ENCODE data around the gene CAP2. TPM values are rescaled to one million over a fixed set of nuclear protein-coding genes. Genes with fewer than 3 reads are reported as not detected.
"Not testable (repeated sequence)": the region's sequence is repeated elsewhere in the genome, so short reads cannot be mapped to it uniquely, and the experiment has no call there.

Gene CAP2
- total RNA-seq, 1 experiment from 2014 or later = 7.2 TPM

DNA sequence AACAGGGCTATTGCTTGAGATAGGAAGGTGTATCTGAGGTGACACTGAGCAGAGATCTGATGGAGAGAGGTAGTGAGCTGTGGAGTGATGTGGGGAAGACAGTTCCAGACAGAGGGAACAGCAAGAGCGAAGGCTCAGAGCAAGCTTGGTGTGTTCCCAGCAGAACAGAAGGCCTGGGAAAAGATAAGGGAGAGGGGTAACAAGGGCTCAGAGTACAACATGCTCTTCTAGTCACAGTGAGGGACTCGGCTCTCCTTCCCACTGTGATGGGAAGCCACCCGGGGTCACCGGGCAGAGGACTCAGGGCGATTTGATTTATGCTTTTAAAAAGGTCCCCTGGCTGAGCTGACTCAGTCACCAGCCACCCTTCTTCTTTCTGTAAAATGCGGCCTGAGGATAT lies 33.7 kb downstream of the CAP2 start:
- no peak for ATAC-seq
- peaks cover 3% of the 10 kb centered on the region for H3K4me1 Mint-ChIP-seq
- DNase-seq (ENCODE audit: low spot score) = no peak
- no peak overlapping the region for H3K4me3 Mint-ChIP-seq
- POLR2A ChIA-PET = no interaction called here
- H3K36me3 Mint-ChIP-seq = peaks cover 27% of the 10 kb centered on the region
- no peaks in the 10 kb centered on the region for H3K27me3 Mint-ChIP-seq (ENCODE audit: low read depth)
- TF ChIP-seq, protein P1, sequence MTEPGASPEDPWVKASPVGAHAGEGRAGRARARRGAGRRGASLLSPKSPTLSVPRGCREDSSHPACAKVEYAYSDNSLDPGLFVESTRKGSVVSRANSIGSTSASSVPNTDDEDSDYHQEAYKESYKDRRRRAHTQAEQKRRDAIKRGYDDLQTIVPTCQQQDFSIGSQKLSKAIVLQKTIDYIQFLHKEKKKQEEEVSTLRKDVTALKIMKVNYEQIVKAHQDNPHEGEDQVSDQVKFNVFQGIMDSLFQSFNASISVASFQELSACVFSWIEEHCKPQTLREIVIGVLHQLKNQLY (CRISPR knock-in tag; IDR thresholded peaks at IDR 0.05) = no peak
- no peak for TF ChIP-seq ZNF121 (CRISPR knock-in tag; IDR thresholded peaks at IDR 0.05)
- TF ChIP-seq, protein P2, sequence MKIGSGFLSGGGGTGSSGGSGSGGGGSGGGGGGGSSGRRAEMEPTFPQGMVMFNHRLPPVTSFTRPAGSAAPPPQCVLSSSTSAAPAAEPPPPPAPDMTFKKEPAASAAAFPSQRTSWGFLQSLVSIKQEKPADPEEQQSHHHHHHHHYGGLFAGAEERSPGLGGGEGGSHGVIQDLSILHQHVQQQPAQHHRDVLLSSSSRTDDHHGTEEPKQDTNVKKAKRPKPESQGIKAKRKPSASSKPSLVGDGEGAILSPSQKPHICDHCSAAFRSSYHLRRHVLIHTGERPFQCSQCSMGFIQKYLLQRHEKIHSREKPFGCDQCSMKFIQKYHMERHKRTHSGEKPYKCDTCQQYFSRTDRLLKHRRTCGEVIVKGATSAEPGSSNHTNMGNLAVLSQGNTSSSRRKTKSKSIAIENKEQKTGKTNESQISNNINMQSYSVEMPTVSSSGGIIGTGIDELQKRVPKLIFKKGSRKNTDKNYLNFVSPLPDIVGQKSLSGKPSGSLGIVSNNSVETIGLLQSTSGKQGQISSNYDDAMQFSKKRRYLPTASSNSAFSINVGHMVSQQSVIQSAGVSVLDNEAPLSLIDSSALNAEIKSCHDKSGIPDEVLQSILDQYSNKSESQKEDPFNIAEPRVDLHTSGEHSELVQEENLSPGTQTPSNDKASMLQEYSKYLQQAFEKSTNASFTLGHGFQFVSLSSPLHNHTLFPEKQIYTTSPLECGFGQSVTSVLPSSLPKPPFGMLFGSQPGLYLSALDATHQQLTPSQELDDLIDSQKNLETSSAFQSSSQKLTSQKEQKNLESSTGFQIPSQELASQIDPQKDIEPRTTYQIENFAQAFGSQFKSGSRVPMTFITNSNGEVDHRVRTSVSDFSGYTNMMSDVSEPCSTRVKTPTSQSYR (CRISPR knock-in tag; IDR thresholded peaks at IDR 0.05) = no peak
- no peak for TF ChIP-seq ZNF232 (CRISPR knock-in tag; IDR thresholded peaks at IDR 0.05)
- no peak for TF ChIP-seq JAZF1 (CRISPR knock-in tag; IDR thresholded peaks at IDR 0.05)
- H3K27ac Mint-ChIP-seq = no peak overlapping the region
- H3K9me3 Mint-ChIP-seq = no peaks in the 10 kb centered on the region
- CTCF ChIA-PET = no interaction called here

DNA sequence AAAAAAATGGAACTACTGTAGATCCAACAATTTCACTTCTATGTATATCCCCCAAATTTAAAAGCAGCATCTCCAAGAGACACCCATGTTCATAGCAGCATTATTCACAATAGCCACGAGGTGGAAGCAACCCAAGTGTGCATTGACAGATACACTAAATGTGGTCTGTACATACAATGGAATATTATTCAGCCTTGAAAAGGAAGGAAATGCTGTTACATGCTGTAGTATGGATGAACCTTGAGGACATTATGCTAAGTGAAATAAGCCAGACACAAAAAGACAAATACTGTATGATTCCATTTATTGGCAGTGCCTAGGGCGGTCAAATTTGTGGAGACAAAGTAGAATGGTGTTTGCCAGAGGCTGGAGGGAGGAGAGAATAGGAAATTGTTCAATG lies 34.2 kb downstream of the CAP2 start:
- Mint-ChIP-seq H3K4me1 (peaks cover 3% of the 10 kb centered on the region), H3K36me3 (peaks cover 27% of the 10 kb centered on the region), H3K4me3 (no peak overlapping the region), H3K9me3 (no peaks in the 10 kb centered on the region), H3K27me3 (ENCODE audit: low read depth) (no peaks in the 10 kb centered on the region), H3K27ac (no peak overlapping the region)
- ATAC-seq (no peak), DNase-seq (ENCODE audit: low spot score) (no peak)
- TF ChIP-seq, protein P3, sequence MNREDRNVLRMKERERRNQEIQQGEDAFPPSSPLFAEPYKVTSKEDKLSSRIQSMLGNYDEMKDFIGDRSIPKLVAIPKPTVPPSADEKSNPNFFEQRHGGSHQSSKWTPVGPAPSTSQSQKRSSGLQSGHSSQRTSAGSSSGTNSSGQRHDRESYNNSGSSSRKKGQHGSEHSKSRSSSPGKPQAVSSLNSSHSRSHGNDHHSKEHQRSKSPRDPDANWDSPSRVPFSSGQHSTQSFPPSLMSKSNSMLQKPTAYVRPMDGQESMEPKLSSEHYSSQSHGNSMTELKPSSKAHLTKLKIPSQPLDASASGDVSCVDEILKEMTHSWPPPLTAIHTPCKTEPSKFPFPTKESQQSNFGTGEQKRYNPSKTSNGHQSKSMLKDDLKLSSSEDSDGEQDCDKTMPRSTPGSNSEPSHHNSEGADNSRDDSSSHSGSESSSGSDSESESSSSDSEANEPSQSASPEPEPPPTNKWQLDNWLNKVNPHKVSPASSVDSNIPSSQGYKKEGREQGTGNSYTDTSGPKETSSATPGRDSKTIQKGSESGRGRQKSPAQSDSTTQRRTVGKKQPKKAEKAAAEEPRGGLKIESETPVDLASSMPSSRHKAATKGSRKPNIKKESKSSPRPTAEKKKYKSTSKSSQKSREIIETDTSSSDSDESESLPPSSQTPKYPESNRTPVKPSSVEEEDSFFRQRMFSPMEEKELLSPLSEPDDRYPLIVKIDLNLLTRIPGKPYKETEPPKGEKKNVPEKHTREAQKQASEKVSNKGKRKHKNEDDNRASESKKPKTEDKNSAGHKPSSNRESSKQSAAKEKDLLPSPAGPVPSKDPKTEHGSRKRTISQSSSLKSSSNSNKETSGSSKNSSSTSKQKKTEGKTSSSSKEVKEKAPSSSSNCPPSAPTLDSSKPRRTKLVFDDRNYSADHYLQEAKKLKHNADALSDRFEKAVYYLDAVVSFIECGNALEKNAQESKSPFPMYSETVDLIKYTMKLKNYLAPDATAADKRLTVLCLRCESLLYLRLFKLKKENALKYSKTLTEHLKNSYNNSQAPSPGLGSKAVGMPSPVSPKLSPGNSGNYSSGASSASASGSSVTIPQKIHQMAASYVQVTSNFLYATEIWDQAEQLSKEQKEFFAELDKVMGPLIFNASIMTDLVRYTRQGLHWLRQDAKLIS (CRISPR knock-in tag; IDR thresholded peaks at IDR 0.05; ENCODE audit: borderline replicate concordance) = no peak
- TF ChIP-seq NR2C2 (CRISPR knock-in tag; IDR thresholded peaks at IDR 0.05) = no peak
- TF ChIP-seq, protein P4, sequence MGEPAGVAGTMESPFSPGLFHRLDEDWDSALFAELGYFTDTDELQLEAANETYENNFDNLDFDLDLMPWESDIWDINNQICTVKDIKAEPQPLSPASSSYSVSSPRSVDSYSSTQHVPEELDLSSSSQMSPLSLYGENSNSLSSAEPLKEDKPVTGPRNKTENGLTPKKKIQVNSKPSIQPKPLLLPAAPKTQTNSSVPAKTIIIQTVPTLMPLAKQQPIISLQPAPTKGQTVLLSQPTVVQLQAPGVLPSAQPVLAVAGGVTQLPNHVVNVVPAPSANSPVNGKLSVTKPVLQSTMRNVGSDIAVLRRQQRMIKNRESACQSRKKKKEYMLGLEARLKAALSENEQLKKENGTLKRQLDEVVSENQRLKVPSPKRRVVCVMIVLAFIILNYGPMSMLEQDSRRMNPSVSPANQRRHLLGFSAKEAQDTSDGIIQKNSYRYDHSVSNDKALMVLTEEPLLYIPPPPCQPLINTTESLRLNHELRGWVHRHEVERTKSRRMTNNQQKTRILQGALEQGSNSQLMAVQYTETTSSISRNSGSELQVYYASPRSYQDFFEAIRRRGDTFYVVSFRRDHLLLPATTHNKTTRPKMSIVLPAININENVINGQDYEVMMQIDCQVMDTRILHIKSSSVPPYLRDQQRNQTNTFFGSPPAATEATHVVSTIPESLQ (CRISPR knock-in tag; IDR thresholded peaks at IDR 0.05) = no peak
- TF ChIP-seq, protein P5, sequence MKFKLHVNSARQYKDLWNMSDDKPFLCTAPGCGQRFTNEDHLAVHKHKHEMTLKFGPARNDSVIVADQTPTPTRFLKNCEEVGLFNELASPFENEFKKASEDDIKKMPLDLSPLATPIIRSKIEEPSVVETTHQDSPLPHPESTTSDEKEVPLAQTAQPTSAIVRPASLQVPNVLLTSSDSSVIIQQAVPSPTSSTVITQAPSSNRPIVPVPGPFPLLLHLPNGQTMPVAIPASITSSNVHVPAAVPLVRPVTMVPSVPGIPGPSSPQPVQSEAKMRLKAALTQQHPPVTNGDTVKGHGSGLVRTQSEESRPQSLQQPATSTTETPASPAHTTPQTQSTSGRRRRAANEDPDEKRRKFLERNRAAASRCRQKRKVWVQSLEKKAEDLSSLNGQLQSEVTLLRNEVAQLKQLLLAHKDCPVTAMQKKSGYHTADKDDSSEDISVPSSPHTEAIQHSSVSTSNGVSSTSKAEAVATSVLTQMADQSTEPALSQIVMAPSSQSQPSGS (CRISPR knock-in tag; IDR thresholded peaks at IDR 0.05; ENCODE audit: borderline replicate concordance, low read depth) = no peak
- TF ChIP-seq ZNF219 (CRISPR knock-in tag; IDR thresholded peaks at IDR 0.05; ENCODE audit: borderline replicate concordance) = no peak
- no peak for TF ChIP-seq CREM (CRISPR knock-in tag; IDR thresholded peaks at IDR 0.05)
- TF ChIP-seq SP1 (CRISPR knock-in tag; conservative IDR thresholded peaks at IDR 0.05) = no peak
- TF ChIP-seq SOX15 (CRISPR knock-in tag; IDR thresholded peaks at IDR 0.05) = no peak
- TF ChIP-seq, protein P6, sequence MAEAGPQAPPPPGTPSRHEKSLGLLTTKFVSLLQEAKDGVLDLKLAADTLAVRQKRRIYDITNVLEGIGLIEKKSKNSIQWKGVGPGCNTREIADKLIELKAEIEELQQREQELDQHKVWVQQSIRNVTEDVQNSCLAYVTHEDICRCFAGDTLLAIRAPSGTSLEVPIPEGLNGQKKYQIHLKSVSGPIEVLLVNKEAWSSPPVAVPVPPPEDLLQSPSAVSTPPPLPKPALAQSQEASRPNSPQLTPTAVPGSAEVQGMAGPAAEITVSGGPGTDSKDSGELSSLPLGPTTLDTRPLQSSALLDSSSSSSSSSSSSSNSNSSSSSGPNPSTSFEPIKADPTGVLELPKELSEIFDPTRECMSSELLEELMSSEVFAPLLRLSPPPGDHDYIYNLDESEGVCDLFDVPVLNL (CRISPR knock-in tag; IDR thresholded peaks at IDR 0.05; ENCODE audit: borderline replicate concordance, low read depth) = no peak
- TF ChIP-seq, protein P7, sequence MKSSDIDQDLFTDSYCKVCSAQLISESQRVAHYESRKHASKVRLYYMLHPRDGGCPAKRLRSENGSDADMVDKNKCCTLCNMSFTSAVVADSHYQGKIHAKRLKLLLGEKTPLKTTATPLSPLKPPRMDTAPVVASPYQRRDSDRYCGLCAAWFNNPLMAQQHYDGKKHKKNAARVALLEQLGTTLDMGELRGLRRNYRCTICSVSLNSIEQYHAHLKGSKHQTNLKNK (CRISPR knock-in tag; IDR thresholded peaks at IDR 0.05) = no peak
- TF ChIP-seq TCF7 (CRISPR knock-in tag; IDR thresholded peaks at IDR 0.05; ENCODE audit: low read depth) = no peak
- TF ChIP-seq NR3C1 (CRISPR knock-in tag; conservative IDR thresholded peaks at IDR 0.05; ENCODE audit: low read depth) = no peak
- POLR2A ChIA-PET = no interaction called here
- CTCF ChIA-PET = no interaction called here

DNA sequence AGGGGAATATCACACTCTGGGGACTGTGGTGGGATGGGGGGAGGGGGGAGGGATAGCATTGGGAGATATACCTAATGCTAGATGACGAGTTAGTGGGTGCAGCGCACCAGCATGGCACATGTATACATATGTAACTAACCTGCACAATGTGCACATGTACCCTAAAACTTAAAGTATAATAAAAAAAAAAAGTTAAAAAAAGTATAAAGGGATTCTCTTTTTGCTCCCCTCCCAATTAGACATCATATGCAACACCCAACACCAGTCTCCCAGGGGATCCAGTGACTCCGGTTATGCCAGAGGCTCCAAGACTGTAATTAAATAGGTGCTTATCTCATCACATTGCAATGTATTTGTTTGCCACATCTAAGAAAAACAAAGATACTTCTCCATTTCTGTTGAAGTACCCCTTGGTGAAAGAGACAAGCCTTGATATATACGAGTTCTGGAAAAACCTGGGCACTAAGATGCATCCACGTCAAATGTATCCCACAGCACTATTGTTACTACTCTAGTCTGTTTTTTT lies 35.3 kb downstream of the CAP2 start:
- ATAC-seq; POLR2A ChIA-PET; H3K4me1 Mint-ChIP-seq; H3K9me3 Mint-ChIP-seq; CTCF ChIA-PET; H3K4me3 Mint-ChIP-seq; H3K27me3 Mint-ChIP-seq (ENCODE audit: low read depth); DNase-seq (ENCODE audit: low spot score); H3K27ac Mint-ChIP-seq: not testable (repeated sequence)
- peaks cover 28% of the 10 kb centered on the region for H3K36me3 Mint-ChIP-seq
